HFF-Myc (cell line): ENCODE data around the gene PARP8.
"Not testable (repeated sequence)": the region's sequence is repeated elsewhere in the genome, so short reads cannot be mapped to it uniquely, and the experiment has no call there.

Source experiments
- DNase-seq: peaks from one replicate; pipeline ENCODE4 v3.0.0-alpha.2; 2011; ENCODE audit warnings: low read depth; ENCODE audit errors: extremely low read depth
- H3K4me3 ChIP-seq: replicated peaks from 2 replicates; pipeline ENCODE4 v1.5.1; 2011; ENCODE audit warnings: low read depth, mild to moderate bottlenecking, control low read depth, low read length
- CTCF ChIP-seq: IDR thresholded peaks from 2 replicates; pipeline ENCODE4 v1.5.1; 2012; ENCODE audit warnings: mild to moderate bottlenecking, low read depth, low read length, control low read depth; ENCODE audit errors: missing control alignments

Gene PARP8

GRCh38 chr5:50808406-50808805 lies 142.0 kb downstream of the PARP8 start:
- no peak for DNase-seq
- no peak overlapping the region for H3K4me3 ChIP-seq
- no peak for TF ChIP-seq CTCF

- not testable (repeated sequence) for H3K4me3 ChIP-seq, DNase-seq
Measured at GRCh38 chr5:50811746-50812145, 145.3 kb downstream of the PARP8 start.

- H3K4me3 ChIP-seq = no peak overlapping the region
- no peak for DNase-seq
- no peak for TF ChIP-seq CTCF
Measured at GRCh38 chr5:50813691-50814090, 147.3 kb downstream of the PARP8 start.

GRCh38 chr5:50814556-50814955 lies 148.1 kb downstream of the PARP8 start:
- TF ChIP-seq CTCF = no peak
- no peak overlapping the region for H3K4me3 ChIP-seq
- no peak for DNase-seq

- H3K4me3 ChIP-seq = no peak overlapping the region
- no peak for TF ChIP-seq CTCF
- no peak for DNase-seq
Measured at GRCh38 chr5:50822046-50822445, 155.6 kb downstream of the PARP8 start.

- no peak for DNase-seq
- no peak overlapping the region for H3K4me3 ChIP-seq
- TF ChIP-seq CTCF = no peak
Measured at GRCh38 chr5:50822761-50823160, 156.3 kb downstream of the PARP8 start.

GRCh38 chr5:50823568-50823967 lies 157.1 kb downstream of the PARP8 start:
- TF ChIP-seq CTCF = no peak
- no peak for DNase-seq
- H3K4me3 ChIP-seq = no peak overlapping the region

GRCh38 chr5:50824109-50824508 lies 157.7 kb downstream of the PARP8 start:
- no peak for DNase-seq
- TF ChIP-seq CTCF = no peak
- no peak overlapping the region for H3K4me3 ChIP-seq
